IMR-90 (cell line): ENCODE data around the gene AKAP13.

Experiments used
- CTCF ChIP-seq: conservative IDR thresholded peaks from 2 replicates; pipeline ENCODE4 v1.5.1; 2012; ENCODE audit warnings: mild to moderate bottlenecking, low read depth, low read length, improper control_type of control experiment
- POLR2A ChIP-seq: IDR thresholded peaks from 2 replicates; pipeline ENCODE4 v1.6.1; 2012; ENCODE audit warnings: mild to moderate bottlenecking, low read depth, low read length

DNA sequence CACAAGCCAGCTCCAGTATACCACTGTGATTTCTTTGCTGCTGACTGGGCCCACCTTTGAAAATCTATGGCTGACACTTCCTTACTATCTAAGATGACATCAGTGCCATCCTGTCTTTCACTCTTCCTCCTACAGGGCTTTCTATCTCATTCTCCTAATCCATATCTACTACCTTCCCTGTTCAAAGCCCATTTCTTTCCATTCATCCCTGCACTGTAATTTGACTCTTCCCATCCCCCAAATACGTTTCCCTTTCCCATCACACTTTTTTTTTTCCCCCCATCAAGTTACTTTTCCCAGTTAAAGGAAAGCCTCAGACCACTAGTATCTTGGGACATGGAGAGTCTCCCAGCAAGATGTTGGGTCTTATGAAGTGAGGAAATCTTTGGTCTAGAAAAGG, 136.7 kb downstream of the AKAP13 start:
- TF ChIP-seq POLR2A (no peak), CTCF (no peak)
